GM18526 (cell line): ENCODE results near the gene NWD2.

ENCODE experiments used
- POLR2A ChIP-seq: IDR thresholded peaks from 3 replicates; pipeline ENCODE4 v1.6.1; 2011; ENCODE audit not compliant: insufficient read length; ENCODE audit errors: extremely low read depth

The NWD2 gene

DNA sequence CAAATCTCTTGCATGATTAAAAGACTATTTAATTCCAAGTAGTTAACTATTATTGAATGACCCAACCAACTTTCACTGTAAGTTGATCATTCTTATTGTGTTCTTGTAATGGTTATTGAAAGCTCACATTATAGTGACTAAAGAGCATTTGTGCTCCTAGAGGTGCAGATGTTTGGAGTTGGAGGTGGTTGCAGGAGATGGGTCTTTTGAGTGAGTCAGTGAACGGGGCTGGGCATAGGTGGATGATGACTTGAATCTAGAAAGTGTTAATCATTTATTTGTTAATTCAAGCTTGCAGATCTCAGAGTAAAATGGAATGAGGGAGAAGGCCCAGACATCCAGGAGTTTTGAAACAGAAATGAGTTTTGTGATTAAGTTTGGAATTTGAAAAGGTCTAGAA lies 13.7 kb downstream of the NWD2 start:
- TF ChIP-seq POLR2A: no peak

GRCh38 chr4:37268319-37268718 lies 23.8 kb downstream of the NWD2 start:
- no peak for TF ChIP-seq POLR2A

DNA sequence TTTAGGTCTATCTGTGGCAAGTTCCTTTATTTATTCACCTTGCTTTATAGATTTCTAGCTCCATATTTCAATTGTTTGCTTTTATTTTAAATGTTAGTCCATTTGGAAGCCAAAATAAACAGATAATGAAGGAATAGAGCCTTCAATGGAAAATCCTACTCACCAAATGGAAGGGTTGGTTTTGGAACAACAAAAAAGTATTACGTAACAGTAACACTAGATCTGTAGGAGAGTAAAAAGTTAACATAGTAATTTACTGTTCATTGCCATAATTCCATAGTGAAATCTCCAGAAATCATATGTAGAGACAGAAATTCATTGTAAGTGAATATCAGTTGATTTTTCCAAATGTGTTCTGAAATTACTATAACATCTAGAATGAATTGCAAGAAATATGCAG lies 34.6 kb downstream of the NWD2 start:
- no peak for TF ChIP-seq POLR2A

GRCh38 chr4:37279894-37280592 lies 35.5 kb downstream of the NWD2 start:
- TF ChIP-seq POLR2A: no peak

GRCh38 chr4:37299468-37299867 lies 54.9 kb downstream of the NWD2 start:
- no peak for TF ChIP-seq POLR2A

GRCh38 chr4:37304612-37305011 lies 60.1 kb downstream of the NWD2 start:
- no peak for TF ChIP-seq POLR2A

DNA sequence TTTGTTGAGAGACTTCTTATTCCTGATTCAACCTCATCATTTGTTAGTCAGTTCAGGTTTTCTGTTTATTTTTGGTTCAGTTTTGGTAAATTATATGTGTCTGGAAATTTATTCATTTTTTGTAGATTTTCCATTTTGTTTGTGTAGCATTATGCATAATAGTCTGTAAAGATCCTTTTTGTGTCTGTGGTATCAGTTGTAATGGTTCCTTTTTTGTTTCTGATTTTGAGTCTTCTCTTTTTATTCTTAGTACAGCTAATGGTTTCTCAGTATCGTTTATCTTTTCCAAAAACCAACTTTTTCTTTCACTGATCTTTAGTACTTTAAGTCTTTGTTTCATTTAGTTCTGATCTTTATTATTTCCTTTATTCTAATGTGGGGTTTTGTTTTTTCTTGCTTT lies 61.4 kb downstream of the NWD2 start:
- no peak for TF ChIP-seq POLR2A

- TF ChIP-seq POLR2A: no peak
Measured at GRCh38 chr4:37317104-37317643, 72.6 kb downstream of the NWD2 start.

DNA sequence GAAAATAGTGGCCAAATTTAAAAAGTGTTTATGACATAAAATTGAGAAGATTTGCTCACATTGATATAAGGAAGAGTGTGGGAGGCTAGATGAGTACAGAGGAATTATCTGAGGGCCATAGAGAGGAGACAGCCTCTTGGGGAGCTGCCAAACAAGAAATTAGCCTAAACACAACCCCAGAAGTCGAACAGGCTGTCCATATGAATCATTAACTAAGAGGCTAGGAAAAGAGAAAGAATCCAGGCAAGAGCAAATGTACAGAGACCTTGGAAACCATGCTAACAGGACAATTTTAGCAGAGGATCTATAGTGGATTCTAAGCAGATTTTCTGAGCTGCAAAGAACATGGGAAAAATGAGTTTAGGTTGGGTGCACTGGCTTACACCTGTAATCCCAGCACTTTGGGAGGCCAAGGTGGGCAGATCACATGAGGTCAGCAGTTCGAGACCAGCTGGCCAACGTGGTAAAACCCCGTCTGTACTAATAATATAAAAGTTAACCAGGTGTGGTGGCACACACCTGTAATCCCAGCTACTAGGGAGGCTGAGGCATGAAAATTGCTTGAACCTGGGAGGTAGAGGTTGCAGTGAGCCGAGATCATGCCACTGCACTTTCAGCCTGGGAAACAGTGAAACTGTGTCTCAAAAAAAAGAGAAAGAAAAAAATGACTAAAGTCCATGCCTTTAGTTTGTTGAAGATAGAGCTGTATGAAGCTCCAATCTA lies 76.1 kb downstream of the NWD2 start:
- no peak for TF ChIP-seq POLR2A

DNA sequence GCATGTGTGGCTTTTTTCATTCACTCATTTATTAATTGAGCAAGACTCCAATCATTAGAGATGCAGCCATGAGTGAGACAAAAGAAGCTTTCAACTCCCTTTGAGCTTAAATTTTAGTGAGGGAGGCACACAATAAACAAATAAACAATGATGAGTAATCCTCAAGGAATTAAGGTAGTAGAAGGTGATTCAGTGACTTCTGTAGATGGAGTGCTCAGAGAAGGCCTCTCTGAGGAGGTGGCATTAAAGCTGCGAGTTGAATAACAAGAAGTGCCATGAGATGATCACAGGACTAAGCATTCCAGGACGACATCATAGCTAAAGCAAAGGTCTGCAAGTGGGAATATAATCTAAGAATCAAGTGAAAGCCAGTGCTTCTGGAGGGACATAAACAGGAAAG lies 77.6 kb downstream of the NWD2 start:
- TF ChIP-seq POLR2A: no peak

- no peak for TF ChIP-seq POLR2A
Measured at GRCh38 chr4:37324546-37324945, 80.0 kb downstream of the NWD2 start.

DNA sequence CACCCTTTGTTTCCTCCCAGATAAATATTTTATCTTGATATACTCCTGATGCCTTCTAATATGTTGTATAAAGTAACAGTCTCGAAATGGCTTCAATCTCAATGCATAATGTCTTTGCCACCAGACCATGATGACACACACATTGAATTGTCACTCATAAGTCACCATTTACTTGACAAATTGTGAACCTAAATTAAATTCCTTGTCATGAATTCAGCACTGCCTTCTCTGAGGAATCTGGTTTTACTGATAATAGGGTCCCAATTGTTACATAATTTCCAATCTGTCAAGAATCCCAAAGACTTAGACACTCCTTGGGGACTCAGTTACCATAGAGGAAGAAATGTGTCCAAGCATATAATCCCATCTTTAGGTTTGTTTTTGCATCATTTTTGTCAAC lies 82.3 kb downstream of the NWD2 start:
- no peak for TF ChIP-seq POLR2A

GRCh38 chr4:37338972-37339371 lies 94.4 kb downstream of the NWD2 start:
- TF ChIP-seq POLR2A: no peak

DNA sequence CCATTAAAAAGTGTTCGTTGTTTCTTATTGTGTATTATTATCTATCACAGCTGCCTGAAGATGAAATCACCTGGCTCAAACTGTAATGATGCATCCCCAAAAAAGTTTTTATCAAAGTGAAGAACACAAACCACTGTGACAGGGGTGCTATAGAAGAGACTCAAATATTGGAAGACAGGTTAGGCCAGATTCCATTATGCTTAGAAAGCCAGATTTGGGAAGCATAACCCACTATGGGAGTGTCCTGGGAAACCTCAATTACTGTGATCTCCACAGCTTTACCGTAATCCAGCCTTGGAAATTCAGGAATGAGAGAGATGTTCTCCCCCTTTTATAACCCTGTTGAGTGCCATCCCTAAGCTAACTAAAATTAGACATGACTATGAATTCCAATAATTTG lies 114.2 kb downstream of the NWD2 start:
- TF ChIP-seq POLR2A: no peak

GRCh38 chr4:37359261-37359660 lies 114.7 kb downstream of the NWD2 start:
- TF ChIP-seq POLR2A: no peak

DNA sequence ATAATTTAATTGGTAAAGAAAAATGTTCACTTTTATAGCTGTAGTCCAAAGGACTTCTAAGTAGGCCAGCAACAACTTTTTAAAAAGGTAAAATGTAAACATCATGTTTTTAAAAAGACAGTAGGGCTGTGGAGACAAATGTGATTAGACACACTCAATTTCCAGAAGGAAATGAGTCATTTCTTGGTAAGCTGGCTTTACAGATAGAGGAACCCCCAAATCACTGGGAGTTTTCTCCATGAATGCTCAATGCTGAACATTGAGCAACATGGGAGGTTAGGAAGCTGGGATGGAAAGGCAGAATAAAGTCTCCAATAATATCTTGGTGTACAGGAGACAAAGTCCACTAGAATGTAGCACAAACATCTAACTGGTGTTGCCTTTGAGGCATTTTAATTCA lies 121.3 kb downstream of the NWD2 start:
- TF ChIP-seq POLR2A: no peak
